ENCODE measurements around the gene GPC3.

GRCh38 chrX:133669214-133669613 lies 316.2 kb downstream of the GPC3 start:
- TF ChIP-seq TAF1 (IDR thresholded peaks at IDR 0.05; ENCODE audit: borderline replicate concordance, low read depth, low read length): no peak
- no peak for TF ChIP-seq POLR2A (IDR thresholded peaks at IDR 0.05; ENCODE audit: low read depth, low read length)
